NCI-H128 (cell line): ENCODE results near the gene CALB2.

Experiments used
- DNase-seq: peaks from one replicate; lab custom pipeline; 2025; ENCODE audit not compliant: unreplicated experiment; lab: John Stamatoyannopoulos, UW

Gene CALB2

GRCh38 chr16:71426069-71426879 lies 67.8 kb downstream of the CALB2 start:
- DNase-seq = no peak

- no peak for DNase-seq
These were observed 68.5 kb downstream of the CALB2 start for GRCh38 chr16:71426880-71427615.

- no peak for DNase-seq
These were observed 69.9 kb downstream of the CALB2 start for GRCh38 chr16:71428385-71428784.

GRCh38 chr16:71428883-71429282 lies 70.4 kb downstream of the CALB2 start:
- DNase-seq = no peak

- DNase-seq = no peak
These were observed 71.1 kb downstream of the CALB2 start for GRCh38 chr16:71429581-71429980.

GRCh38 chr16:71430744-71431143 lies 72.2 kb downstream of the CALB2 start:
- no peak for DNase-seq

- DNase-seq = no peak
These were observed 72.7 kb downstream of the CALB2 start for GRCh38 chr16:71431176-71431575.

- no peak for DNase-seq
These were observed 73.5 kb downstream of the CALB2 start for GRCh38 chr16:71431991-71432390.

- DNase-seq = no peak
These were observed 74.4 kb downstream of the CALB2 start for GRCh38 chr16:71432906-71433305.

GRCh38 chr16:71436473-71436872 lies 78.0 kb downstream of the CALB2 start:
- DNase-seq = no peak

- DNase-seq = no peak
These were observed 81.0 kb downstream of the CALB2 start for GRCh38 chr16:71439523-71439922.
